GM19463 (cell line): ENCODE data around the gene INTS7.
A peak's percentile ranks its signal among the peaks of the same experiment; 100 is the strongest.

Source experiments
- ATAC-seq: cut with Tn5 transposase; IDR thresholded peaks from one replicate; pipeline ENCODE4 v1.9.1; 2021; ENCODE audit warnings: mild to moderate bottlenecking, moderate library complexity; ENCODE audit not compliant: unreplicated experiment

INTS7 gene, protein sequence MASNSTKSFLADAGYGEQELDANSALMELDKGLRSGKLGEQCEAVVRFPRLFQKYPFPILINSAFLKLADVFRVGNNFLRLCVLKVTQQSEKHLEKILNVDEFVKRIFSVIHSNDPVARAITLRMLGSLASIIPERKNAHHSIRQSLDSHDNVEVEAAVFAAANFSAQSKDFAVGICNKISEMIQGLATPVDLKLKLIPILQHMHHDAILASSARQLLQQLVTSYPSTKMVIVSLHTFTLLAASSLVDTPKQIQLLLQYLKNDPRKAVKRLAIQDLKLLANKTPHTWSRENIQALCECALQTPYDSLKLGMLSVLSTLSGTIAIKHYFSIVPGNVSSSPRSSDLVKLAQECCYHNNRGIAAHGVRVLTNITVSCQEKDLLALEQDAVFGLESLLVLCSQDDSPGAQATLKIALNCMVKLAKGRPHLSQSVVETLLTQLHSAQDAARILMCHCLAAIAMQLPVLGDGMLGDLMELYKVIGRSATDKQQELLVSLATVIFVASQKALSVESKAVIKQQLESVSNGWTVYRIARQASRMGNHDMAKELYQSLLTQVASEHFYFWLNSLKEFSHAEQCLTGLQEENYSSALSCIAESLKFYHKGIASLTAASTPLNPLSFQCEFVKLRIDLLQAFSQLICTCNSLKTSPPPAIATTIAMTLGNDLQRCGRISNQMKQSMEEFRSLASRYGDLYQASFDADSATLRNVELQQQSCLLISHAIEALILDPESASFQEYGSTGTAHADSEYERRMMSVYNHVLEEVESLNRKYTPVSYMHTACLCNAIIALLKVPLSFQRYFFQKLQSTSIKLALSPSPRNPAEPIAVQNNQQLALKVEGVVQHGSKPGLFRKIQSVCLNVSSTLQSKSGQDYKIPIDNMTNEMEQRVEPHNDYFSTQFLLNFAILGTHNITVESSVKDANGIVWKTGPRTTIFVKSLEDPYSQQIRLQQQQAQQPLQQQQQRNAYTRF

DNA sequence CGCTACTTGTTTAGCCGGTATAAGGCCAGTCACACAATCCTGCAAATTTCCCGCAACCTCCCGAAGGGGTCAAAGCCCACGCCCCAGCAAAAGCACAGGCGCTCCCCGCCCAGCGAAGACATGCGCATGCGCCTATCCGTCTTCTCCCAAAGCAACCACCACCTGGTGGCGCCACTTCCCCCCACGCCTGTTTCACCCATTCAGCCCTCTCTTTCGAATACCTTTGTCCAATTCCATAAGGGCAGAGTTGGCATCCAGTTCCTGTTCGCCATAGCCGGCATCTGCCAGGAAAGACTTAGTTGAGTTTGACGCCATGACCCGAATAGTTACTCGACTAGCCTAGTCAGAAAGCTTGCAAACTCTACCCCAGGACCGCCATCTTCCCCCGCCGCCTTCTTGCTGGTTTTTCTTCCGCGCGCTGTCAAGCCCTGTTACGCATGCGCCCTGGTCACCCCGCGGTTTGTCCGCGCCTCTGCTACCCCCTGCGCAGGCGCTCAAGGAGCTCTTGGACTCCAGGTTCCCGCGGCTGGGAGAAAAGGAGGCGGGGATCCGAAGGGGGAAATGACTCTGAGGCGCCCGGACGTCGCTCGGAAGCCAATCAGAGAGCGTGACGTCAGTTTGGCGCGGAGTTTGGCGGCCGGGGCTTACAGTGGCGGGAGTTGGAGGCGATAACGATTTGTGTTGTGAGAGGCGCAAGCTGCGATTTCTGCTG, at the start of gene INTS7, which contains the start of gene DTL:
Gene INTS7 (minus strand): TSS at position 435 of the 712 bp plus-strand sequence. CDS start 120 bp downstream, at position 315.
Gene DTL (plus strand): TSS at position 626 of the 712 bp plus-strand sequence. CDS start 143 bp downstream, outside the sequence.
- ATAC-seq, result peak; percentile 78

DNA sequence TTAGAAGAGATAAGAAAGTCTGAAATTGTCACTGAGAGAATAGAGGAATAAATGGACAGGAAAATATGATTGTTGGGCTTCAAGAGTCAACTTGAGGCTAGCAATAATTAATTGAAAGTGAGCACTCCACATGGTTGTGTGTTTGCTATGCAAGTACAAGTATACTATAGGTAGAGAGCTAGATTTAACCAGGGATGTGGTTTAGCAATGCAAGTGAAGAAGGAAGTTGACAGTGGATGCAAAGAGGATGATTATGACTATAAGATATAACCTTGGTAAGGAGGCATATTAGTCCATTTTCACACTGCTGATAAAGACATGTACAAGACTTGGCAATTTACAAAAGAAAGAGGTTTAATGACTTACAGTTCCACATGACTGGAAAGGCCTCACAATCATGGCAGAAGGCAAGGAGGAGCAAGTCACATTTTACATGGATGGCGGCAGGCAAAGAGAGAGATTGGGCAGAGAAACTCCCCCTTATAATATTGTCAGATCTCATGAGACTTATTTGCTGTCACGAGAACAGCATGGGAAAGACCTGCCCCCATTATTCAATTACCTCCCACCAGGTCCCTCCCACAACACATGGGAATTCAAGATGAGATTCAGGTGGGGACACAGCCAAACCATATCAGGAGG, 47.5 kb upstream of the INTS7 start:
- ATAC-seq, result no peak

DNA sequence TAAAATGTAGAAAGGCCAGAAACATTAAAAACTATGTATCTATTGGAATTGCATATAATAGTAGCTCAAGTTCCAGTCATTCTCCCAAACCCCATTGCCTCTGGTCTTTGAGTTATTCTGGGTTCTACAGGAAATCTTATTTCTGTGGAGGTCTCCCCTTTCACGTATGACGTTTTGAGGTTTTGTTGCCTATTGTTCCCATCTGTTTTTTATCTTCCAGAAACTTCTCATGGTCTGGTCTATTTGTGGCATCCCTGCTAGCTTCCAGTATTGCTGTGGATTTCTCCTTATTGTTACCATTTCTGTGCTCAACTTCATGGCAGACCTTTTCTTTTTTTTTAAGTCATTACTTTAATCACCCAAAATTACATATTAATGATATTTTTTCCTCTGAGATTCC, 43.5 kb upstream of the INTS7 start:
- ATAC-seq, result no peak

DNA sequence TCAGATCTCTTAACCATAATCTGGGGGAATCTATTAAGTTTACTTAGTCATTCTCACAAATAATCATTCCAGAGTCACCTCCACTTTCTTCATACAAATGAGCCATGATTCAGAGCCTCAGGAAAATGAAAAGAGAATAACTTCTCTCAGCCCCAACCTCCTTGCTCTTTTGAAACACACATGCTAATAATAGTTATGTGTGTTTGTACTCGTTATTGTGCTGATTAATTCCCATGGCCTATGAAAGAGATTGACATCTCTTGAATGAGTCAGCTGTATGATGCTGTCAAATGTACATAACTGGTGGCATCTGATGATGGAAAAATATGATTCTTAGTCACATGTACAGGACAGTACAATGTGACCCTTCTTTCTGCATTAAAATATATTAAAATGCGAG, 41.7 kb upstream of the INTS7 start:
- ATAC-seq, result no peak

DNA sequence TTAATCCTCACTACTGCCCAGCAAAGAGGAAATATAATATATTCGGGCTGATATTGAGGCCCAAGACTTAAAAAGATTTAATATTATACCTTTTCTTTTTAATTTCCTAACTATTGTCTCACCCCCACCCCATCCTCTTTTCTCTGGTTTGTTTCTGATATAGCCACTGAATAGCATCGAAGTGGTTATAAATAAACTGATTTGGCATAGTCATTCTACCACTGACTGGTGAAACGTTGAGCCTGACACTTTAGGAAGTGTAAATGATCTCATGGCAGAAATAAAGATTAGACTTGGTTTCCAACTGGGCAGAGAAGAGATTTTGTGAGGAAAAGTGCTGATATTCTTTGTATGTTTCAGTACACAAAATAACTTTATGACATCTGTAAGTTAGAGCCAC, 39.5 kb upstream of the INTS7 start:
- ATAC-seq, result no peak

DNA sequence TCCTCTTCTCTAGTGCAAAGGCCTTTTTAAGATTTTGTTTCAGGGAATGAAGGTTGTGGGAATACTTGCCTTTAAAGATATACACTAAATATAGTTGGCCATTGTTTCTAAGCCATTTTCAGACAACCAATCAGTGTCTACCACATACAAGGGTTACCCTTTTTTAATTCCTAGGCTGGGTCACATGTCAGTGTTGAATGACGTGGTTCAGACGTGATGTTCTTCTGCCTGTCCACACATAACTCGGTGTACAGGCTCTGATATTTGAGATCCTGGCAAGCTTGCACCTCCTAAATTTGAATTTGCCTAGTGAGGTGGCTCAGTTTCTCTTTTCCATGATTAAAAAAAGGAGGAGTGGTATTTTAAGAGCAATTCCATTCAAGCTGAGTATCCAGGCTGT, 39.0 kb upstream of the INTS7 start:
- ATAC-seq, result no peak

DNA sequence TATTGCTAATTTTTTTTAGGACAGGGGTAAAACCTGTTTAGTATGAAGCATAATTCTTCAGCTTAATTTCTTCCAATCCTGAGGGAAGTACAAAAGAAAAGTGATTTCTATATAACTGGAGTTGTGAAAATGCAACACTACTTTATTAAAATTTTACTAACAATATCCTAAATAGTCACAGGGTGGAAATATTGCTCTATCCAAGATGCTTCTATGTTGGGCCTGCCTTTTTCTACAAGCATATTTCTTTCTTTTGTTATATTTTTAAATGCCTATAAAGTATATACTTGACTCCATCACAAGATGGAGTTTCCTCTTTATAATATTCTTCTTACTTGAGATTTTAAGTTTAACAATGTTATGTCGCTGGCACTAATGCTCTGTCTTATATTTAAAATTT, 38.1 kb upstream of the INTS7 start:
- no peak for ATAC-seq

DNA sequence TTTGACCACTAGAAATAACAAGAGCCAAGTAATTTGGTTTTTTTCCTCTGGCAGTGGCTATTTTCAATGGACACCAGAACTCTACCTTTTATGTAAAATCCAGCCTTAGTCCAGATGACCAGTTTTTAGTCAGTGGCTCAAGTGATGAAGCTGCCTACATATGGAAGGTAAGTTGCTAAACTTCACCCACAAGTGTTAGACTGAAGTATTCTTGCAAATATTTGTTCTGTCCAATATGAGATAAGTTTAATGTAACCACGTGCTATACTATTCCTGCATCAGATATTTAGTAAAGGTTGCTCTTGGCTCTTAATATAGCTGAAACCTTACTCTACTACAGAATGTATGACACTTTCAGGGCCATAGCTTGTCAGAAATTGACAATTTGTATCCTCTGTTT, 36.7 kb upstream of the INTS7 start:
- no peak for ATAC-seq

DNA sequence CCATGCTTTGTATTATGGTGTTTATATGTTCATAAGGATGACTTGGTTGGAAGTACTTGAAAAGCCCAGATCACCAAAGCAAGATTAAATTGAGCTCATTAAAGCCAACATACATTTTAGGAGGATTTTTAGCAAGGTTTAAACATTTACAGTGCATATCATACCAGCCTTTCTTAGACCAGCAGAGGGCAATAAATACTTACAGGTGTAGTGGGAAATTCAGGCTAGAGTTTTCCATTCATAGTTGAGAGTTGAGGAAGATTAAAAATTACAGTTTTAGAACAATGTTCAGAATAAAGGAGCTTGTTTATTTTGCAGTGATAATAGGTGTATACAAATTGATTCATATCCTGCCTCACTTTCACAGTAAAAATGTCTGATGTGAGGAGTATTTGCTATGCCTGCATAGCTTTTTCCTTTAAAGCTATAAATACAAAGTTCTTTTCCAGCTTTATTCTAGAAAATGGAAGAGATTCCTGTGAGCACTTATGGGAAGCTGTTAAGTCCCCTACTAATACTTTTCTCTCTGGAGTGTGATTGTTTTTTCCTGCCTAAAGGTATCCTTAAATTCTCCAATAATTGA, 35.5 kb upstream of the INTS7 start:
- no peak for ATAC-seq

DNA sequence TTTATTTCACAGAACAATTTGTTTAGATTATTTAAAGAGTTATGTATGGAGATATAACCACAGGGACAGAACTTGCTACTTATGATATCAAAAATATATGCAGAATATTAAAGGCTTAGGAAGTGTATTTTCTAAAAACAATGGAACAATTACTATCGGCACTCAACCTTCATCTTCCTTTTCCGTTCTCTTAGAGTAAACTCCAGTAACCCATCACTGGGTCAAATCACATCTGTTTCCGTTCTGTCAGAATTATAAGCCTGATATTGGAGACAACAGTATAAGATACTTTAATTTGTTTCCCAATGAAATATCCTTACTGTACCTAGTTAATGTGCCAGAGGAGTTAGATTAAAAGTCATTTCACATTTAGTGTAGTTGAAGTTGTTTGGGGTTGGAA, 32.4 kb upstream of the INTS7 start:
- ATAC-seq, result no peak

DNA sequence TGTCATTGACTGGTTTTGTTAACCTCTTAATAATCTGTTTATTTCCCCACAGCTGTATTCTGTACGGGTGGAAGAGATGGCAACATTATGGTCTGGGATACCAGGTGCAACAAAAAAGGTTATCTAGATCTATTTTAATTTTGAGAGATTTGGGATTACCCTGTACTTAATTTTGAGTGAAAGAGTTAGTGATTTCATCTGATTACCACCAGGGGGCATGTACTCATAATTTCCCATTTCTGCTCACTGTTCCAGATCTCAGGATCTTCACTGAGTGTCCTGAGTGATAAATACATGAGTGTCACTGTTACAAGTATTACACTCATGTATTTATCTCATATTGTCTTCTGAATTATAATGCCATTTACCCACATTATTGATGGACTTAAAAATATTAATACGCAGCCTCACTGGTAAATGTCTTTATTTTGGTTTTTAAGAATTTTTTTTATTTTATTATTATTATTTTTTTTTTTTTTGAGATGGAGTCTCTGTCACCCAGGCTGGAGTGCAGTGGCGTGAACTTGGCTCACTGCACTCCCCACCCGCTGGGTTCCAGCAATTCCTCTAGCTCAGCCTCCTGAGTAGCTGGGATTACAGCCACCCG, 27.6 kb upstream of the INTS7 start:
- ATAC-seq, result no peak

DNA sequence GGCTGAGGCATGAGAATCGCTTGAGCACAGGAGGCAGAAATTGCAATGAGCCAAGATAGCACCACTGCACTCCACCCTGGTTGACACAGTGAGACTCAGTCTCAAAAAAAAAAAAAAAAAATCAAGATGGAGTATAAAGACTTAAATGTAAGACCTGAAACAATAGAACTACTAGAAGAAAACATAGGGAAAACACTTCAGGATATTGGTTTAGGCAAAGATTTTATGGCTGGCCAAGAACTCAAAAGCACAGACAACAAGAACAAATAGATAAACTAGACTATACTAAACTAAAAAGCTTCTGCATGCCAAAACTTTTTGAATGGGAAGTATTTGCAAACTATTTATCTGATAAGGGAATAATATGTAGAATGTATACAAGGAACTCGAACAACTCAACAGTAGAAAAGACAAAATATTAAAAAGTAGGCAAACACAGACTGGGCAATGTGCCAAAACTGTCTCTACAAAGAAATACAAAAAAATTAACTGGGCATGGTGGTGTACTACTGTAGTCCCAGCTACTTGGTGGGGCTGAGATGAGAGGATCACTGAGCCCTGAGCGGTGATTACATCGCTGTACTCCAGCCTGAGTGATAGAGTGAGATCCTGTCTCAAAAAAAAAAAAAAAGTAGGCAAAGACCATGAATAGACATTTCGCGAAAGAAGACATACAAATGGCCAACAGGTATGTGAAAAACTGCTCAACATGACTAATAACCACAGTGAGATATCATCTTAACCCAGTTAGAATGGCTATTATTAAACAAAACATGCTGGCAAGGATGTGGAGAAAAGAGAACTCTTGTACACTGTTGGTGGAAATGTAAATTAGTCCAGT, 25.5 kb upstream of the INTS7 start:
- ATAC-seq, result no peak

DNA sequence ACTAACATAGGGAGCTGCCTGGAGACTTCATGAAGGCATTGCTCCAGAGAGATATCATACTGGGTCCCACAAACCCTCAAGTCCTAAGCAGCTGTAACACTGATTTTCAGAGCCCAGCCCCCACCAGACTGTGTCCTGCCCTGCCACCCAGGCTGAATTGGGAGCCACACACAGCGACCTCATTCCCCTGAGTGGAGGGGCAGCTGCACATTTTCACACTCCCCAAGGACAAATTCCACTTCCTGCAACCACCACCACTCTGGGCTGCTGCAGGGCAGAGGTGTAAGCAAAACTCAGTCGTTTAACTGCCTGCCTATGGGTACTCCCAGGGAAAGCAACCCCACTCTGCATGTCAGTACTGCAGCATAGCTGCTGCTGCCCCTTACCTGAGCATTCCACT, 20.0 kb upstream of the INTS7 start:
- ATAC-seq, result no peak

DNA sequence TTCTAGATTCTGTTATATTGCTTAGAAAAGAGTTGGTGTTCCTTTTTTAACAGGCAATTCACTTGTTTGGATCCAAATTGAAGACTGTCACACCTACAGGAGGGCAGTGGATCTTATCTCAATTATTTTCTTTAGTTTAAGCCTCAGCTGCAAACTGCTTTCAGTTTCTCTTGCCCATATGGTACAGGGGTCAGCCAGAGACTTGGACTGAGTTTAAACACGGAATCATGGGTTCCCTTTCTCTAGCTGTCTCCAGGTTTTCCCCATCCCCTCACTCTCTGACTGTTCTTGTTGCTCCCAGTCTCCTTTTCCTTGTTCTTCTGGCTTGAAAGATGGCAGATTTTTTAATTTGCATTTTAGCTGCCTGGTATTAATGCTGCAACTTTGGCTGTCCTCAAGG, 18.6 kb upstream of the INTS7 start:
- no peak for ATAC-seq

DNA sequence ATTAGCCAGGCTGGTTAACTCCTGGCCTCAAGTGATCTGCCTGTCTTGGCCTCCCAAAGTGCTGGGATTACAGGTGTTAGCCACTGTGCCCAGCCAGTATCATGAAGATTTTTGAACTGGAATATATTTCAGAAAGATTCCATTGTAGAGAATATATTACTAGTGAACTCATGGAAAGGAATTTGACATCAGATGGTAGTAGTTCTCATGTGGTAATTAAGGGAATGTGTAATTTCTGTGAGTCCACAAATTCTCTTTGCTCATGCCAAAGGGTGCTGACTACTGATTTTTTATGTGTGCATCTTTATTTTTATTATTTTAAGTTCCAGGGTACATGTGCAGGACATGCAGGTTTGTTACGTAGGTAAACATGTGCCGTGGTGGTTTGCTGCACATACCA, 10.6 kb upstream of the INTS7 start:
- ATAC-seq, result no peak

DNA sequence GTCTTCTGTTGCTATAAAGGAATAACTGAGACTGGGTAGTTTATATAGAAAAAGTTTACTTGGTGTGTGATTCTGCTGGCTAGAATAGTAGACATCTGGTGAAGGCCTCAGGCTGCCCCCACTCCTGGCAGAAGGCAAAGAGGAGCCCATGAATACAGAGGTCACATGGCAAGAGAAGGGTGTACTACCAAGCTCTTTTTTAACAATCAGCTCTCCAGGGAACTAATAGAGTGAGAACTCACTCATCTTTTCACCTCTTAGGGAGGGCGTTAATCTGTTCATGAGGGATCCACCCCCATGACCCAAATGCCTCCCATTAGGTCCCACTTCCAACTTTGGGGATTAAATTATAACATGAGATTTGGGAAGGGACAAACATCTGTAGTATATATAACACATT, 9.5 kb upstream of the INTS7 start:
- no peak for ATAC-seq

DNA sequence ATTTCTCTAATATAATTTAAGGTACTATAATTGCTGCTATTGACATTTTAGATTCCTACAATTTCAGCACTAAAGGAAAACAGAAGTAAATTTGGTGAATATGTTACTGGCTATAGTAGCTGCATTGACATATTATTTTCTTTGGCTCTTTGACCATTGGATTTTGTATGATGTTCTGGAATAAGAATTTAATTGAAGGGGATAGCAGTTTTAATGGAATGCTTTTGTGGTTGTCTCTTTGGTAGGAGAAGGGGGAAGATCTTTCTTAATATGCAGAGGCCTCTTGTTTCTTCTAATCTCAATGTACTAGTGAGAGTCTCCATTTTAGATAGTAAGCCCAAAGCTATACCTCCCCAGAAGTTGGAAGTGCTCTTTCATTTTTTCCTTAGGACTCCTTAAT, 7.1 kb upstream of the INTS7 start:
- ATAC-seq, result no peak

DNA sequence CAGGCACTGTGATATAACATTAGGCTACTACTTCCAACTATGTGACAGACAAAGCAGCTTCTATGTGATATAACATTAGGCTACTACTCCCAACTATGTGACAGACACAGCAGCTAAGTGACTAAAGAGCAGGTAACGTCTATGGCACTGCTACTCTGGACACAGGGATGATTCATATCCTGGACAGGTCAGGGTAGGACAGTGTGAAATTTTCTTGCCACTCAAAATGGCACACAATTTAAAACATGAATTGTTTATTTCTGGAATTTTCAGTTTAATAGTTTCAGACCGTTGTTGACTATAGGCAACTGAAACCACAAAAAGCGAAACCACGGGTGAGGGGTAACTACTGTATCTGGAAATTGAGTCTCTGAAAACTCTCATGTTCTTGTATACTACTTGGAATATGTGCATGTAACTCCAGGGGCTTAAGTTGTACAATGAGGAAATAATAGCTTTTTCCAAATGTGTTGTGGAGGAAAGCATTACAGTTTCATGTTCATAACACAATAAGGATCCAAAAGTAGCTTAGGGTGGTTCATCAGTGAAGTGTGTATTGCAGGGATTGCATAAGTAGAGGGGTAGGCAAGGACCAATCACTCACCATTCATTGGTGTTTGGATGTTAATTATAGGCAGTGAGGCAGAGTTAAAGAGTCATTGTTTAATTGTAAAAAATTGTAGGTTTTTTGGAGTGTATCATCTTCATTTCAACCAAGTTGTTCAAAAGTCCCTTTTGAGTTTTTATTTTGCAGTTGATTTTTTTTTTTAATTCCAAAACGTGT, 5.5 kb upstream of the INTS7 start:
- no peak for ATAC-seq
